ENCODE measurements around the gene HOXA11.

Gene HOXA11

DNA sequence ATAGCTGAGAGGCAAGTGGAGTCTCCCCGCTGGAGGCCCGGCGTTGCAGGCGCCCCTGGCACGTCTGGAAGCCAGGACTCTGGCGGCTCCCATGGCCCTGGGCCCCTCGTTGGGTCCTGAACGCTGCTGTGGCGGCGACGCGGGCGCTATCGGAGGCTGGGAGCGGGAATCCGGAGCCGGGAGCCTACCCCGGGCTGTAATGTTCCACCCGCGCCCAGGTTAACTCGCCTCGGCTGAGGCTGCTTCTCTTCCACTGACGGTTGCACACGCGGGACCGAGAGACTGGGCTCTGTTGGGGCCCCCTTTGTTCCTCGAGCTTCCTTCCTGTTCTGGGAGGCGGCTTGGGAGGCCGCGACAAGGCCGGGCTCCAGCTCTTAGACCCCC lies 40.3 kb downstream of the HOXA11 start:
- DNase-seq, result no peak

DNA sequence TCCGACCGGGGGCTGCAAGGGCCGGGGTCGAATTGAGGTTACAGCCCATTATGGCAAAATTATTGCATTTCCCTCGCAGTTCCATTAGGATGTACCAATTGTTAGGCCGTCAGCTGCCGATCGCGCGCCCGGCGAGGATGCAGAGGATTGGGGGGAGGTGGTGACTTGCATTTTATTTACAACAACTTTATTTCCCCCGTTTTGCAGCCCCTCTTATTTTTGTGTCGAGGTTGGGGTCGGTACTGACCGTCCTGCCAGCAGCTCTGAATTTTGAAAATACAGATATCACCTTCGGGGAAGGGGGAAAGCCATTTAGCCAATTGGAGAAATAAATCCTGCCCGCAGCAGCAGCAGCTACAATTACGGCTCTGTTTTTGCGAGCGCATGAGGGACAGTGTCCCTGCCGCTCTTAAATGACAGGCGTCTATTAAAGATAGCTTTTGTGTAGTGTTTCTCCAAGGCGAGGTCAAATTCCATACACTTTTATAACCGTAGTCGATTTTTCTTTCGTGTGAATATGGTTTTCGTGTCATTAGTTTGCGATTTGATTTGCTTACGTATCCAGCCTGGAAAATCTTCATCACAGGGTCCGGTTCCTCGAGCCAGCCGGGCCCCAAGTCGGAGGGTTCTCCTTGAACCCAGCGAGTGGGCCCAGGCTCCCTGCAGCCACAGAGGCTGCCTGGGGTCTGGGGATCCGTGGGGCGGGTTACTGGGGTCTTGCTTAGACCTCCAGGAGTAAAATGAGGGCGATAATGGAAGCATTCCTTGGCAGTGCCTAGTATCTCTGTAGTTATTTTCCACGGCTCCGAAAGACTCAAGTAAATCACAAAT lies 40.9 kb downstream of the HOXA11 start:
- DNase-seq, result no peak

DNA sequence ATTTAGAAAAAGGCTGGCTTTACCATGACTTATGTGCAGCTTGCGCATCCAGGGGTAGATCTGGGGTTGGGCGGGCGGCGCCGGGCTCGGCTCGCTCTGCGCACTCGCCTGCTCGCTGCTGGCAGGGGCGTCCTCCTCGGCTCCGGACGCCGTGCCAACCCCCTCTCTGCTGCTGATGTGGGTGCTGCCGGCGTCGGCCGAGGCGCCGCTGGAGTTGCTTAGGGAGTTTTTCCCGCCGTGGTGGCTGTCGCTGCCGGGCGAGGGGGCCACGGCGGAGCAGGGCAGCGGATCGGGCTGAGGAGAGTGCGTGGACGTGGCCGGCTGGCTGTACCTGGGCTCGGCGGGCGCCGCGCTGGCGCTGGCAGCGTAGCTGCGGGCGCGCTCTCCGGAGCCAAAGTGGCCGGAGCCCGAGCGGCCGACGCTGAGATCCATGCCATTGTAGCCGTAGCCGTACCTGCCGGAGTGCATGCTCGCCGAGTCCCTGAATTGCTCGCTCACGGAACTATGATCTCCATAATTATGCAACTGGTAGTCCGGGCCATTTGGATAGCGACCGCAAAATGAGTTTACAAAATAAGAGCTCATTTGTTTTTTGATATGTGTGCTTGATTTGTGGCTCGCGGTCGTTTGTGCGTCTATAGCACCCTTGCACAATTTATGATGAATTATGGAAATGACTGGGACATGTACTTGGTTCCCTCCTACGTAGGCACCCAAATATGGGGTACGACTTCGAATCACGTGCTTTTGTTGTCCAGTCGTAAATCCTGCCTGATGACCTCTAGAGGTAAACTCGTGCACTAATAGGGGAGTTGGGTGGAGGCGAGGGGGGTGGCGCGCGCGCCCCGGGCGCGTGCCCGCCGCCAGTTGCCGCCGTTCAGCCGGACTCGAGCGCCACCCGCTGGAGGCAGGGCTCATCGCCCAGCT lies 41.7 kb downstream of the HOXA11 start, which contains the start of gene HOXA5:
Gene HOXA5, minus strand, starts transcription at position 659 of the 927 bp plus-strand sequence. Its CDS starts 74 bp downstream, at position 585.
- DNase-seq, result no peak

DNA sequence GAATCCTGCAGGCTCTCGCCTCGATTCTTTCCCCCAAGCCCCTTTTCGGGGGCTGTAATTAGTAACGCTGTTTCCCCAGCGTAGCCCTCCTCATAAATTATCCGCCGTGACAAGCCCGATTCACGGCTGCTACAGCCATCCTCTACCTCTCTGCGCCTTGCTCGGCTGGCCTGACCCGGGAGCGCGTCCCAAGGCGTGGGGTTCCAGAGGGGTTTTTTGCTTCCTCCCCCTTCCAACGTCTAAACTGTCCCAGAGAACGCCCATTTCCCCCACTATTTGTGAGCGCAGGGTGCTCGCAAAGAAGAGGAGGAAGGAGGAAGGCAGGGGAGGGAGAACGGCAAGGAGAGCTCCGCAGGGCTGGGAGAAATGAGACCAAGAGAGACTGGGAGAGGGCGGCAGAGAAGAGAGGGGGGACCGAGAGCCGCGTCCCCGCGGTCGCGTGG lies 42.4 kb downstream of the HOXA11 start:
- DNase-seq, result no peak

DNA sequence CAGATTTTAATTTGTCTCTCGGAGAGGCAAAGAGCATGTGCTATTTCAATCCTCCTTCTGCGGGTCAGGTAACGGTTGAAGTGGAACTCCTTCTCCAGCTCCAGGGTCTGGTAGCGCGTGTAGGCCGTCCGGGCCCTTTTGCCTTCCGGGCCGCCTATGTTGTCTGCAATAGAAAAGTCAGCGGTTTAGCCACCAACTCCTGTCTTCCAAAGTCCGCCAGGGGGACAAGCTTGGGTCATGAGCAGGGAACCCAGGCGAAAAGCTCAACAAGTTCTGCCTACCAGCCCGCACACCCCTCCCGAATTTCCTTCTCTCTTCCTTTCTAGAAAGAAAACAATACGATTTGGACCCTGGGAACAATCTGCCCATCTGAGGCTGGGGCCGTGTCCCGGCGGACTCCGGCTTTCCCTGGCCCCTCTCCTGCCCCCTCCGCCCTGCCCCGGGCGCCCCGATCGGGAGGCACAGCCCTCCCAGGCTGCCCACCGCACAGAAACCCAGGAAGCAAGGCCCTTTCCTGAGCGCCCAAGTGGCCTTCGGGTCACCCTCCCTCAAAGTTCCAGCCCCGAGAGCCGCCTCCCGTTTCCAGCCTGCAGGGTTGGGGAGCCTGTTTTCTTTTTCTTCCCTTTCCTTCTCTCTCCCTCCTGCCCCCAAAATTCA lies 43.0 kb downstream of the HOXA11 start:
- no peak for DNase-seq

DNA sequence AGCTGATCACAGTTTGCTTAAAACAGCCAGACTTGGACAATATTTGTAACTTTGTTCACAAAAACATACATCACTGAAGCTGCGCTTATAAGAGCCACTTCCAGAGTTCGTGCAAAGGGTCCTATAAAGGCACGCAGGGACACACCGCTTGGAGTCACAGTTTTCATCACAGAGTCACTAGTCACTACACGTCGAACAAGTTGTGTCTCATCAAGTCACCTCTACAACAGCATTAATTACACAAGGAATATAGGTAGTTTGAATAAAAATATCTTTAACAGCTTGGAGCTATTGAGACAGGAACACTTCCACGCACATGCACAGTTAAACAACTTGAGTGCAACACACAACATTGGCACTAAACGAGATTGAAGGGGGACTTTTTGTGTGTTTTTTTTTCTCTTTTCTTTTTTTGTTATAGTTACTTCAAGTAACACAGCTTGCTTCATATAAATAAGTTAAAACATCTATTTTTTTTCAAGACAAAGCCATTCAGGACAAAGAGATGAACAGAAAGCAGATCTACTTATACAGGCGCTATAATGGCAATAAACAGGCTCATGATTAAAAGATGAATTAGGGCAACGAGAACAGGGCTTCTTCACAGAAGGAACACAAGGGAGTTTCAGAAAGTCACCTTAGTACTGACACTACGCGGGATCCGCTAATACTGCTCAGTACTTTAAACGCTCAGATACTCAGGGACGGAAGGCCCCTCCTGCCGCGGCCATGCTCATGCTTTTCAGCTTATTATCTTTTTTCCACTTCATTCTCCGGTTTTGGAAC lies 43.7 kb downstream of the HOXA11 start:
- no peak for DNase-seq

DNA sequence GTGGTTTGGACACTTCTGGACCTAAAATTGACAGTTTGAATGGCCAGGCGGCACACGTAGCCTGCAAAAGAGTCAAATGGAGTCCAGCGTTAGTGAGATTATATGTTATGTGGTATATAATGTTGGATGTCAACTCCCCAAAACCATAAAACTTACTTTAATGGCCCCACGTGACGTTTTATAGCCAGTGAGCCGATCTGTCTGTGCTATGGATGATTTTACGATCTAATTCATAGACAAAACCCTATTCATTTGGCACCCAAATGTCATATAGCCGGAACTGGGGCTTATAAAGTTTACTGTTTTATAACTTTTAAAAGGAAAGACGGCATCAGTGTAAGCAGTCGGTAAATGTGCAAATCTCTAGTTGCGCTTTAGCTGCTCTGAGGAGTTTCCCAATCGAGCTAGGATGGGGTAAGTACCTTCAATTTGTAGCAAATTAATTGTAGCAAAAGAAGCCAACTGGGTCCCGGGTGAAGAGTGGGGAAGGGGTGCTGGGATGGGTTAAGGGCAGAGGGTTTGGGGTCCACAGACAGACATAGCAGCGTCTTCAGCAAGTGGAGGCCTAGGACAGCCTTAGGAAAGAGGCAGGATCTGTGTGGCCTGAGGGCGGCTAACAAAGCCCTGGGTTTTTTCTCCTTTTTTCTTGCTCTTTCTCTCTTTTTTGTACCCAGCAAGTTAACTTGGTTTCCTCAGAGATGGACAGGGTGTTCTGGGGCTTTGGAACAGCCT lies 44.7 kb downstream of the HOXA11 start:
- no peak for DNase-seq

DNA sequence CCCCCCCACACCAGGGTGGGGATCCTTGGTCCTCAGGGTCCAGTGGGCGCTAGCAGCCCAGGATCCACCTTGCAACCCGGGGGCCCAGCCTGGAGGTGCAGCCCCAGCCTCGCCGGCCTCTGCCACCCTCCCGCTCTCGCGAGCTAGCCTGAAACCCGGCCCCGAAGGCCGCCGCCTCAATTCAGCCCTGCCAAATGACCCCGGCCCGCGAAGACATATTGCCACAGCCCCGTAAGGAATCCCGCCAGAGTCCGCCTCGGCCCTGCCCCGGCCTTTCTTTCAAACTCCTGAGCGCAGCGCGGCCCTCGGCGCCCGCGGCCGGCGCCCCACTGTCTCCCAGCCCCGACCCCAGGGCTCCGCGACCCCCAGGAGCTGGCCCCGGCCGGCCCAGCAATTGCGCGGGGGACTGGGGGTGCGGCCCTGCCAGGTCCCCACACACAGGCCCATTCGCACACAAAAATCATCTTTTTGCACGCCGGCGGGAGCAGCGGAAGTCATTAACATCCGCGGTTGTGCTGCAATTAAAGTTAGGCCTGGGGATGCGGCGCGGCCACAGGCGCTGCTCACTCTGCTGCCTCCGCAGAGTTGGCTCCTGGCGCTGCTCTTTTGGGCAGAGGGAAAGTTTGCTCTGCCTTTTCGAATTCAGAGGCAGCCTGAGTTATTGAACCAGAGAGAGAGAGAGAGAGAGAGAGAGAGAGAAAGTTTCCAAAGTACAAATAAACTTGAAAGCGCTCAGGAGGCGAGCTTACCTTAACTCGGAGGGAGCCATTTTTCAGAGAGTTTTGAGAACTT lies 45.5 kb downstream of the HOXA11 start:
- DNase-seq, result no peak

DNA sequence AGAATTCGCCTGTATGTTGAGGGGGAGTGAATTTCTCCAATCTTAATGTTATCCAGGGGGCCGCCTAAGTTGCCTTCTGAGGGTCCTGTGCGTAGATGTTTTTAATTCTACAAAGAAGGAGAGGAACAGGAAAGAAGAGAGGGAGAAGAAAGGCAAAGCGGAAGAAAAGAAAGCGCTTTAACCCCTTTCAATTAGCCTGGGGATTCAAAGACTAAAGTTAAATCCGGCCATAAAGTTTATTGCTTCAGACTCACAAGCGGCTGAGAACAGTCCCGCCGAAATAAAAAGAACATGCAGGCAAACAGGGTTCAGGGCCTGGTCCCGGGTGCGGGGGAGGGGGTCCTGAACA lies 46.1 kb downstream of the HOXA11 start:
- DNase-seq, result no peak

DNA sequence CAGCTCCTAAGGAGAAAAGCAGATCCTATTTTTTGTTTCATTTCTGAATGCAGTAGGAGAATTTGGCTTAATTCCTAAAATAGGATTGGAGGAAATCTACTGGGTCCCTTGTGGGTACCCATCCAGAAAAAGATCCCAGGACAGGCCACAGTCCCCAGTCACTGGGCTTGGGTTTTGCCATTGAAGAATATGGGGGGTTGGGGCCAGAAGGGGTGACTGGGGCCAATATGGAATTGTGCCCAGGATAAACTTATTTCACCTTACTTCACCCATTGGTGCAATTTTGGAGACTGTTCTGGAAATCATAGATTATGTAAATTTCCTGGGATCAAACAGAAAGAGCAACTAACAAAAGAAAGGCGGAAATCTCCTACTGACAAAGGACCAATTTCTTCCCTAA lies 46.6 kb downstream of the HOXA11 start:
- no peak for DNase-seq

DNA sequence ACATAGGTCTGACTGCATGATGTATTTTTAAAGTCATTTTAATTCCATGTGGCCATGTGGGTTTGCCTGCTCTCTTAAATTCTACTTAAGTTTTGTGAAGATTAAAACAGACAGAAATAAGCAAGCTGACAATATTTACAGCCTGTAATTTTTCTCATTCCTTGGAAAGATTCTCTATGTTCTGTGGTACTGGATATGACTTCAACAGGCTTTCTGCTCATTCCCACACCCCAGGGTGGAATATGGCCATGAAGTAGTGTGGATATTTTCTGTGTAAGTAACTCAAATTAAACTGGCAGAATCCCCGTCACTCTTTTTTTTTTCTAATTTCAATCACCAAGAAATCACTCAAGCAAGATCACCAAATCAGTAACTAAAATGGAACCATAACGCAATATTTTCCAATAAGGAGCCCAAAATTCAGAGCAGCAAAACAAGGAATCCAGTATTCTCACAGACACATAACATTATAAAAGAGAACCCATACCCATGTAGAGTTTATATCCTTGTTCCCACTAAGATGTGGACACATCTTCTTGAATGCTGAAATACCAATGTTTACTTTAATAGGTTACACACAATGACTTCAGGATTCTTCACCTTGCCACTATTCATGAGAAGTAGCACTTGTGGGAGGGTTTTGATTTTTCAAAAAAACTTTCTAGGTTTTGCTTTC lies 47.3 kb downstream of the HOXA11 start:
- no peak for DNase-seq

DNA sequence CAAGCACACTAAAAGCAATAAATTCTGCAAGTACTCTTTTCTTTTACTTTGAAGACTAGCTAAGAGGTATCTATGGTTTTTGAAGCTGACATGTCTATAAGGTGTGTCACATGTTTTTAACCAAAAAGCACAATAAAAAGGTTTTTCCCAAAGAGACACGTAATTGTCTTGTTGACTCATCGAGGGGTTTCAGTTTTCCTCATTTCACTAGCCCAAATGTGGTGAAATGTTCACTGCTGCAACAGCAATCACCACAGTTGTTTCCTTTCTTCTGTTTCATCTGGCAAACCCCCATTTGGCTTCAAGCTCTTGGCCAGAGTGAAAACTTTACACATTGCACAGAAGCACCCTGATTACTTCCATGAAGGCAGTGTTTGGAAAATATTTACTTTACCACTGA lies 50.6 kb downstream of the HOXA11 start:
- no peak for DNase-seq

DNA sequence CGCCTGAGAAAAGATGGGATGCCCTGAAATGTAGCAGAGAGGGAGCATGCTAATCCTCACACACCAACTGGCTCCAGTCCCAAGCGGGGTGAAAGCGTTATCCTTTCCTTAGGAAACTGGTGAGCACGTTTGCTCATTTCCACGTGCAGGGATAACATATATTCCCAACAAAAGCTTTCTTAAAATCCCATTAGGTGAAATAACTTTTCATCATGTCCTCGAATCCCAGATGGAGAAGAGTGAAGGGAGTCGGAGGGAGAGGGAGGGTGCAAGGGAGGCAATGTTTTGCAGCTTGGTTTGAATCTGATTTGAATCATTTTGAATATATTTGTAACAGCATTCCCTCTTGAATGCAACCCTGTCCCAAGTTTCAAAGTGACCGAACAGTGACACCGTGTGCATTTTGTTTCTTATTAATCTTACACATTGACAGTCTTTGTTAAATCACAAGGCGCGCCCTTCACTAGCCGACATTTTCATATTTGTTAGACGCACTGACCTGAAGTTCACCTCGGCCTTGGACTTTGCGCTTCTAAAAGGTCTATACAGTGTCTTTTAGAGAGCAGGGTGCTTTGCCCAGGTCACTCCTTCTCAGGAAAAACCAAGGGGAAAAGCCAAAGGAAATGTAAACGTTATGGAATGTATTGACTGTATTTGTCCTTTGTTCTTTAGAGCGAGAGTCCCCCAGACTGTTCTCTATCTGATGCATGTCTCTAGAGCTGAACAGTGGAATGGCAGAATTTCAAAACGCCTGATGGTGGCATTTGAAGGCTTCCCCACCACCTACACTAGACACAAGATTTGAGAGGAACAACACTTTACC lies 51.4 kb downstream of the HOXA11 start:
- no peak for DNase-seq

DNA sequence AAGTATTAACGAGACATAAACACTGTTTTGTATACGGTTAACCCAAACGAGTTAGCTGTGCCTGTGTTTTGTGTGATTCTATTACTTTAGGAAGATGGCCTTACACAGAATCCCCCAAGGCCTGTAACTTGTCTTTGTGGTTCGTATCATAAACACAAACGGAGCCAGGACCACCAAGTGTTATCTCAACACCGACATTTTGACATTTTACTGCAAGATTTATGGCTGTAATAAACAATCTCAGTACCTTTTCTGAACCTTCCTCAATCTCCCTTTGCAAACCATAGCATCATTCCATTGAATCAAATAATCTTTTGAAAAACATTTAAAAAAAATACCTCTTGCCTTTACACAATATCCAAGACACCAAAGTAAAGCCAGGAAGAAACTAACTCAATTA lies 52.1 kb downstream of the HOXA11 start:
- no peak for DNase-seq

DNA sequence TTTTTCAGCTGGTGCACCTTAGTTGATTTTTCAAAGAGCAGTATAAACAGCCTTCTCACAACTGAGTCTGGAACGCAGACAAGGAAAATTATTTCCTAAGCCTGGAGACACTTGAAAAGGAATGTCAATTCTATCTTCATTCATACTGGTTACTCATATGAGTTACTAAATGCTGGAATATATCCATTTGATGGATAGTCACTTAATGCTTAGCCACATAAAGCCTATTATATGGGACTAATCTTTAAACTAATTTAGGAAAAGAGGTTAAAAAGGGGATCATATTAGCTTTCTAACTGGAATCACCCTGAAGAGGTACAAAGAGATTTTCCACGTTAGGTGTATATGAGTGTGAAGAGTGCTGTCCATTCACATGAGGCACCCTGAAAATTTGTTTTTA lies 52.8 kb downstream of the HOXA11 start:
- no peak for DNase-seq

DNA sequence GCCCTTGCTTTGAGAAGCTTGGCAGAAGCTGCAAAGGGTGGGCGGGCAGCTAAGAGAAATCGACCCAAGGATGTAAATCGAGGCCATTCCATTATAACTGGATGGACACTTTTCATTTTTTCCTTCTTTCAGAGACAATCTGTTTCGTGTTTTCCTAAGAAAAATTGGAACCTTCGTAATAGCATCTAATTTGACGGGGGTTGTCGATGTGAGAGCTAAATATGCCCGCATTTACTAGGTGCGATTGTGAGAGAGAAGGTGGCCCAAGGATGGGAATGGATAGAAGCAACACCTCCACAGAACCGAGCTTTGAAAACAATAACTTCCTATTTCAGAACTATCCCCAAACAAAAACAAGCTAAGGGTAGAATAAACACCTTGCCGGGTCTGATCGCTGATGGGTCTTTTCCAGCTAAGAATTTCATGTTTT lies 53.6 kb downstream of the HOXA11 start:
- no peak for DNase-seq
